H1 (cell line): ENCODE data around the gene MAPK14. TPM values are rescaled to one million over a fixed set of nuclear protein-coding genes. Genes with fewer than 3 reads are reported as not detected.

Experiments used
- CTCF ChIA-PET: fragments of 300-600 bp; sonication (Branson Sonifier 250); formaldehyde crosslinking; loops from one replicate; lab custom pipeline; 2021; ENCODE audit not compliant: partially characterized antibody; lab: Charles Lee
- POLR2A ChIA-PET: fragments of 300-600 bp; sonication (Branson Sonifier 250); formaldehyde crosslinking; loops from one replicate; lab custom pipeline; 2021; ENCODE audit warnings: inconsistent platforms; ENCODE audit not compliant: partially characterized antibody; lab: Charles Lee
- DNase-seq, 2 experiments: peaks; one replicate each; pipeline versions ENCODE4 v3.0.0 to v3.0.0-alpha.2; 2010 to 2022; ENCODE audit warnings: low spot score in 2 of 2, low read depth in 1 of 2, mixed read lengths in 1 of 2
- FAIRE-seq: peaks from 2 replicates; lab custom pipeline; 2011; peaks lifted over from hg19 to GRCh38; lab: Jason Lieb, UNC
- H2AFZ ChIP-seq: 2 replicates; pipeline ENCODE4 v1.8.1; 2012; ENCODE audit warnings: low read length, inconsistent platforms
- H2AK5ac ChIP-seq: 2 replicates; pipeline ENCODE4 v1.6.1; 2013; ENCODE audit warnings: low read depth, low read length
- H2BK120ac ChIP-seq: replicated peaks from 2 replicates; pipeline ENCODE3; 2013; ENCODE audit warnings: low read depth, low read length, inconsistent platforms
- H2BK12ac ChIP-seq: 2 replicates; pipeline ENCODE4 v1.6.1; 2013; ENCODE audit warnings: low read depth, low read length
- H2BK15ac ChIP-seq: 2 replicates; pipeline ENCODE4 v1.6.1; 2013; ENCODE audit warnings: low read length
- H2BK20ac ChIP-seq: 2 replicates; pipeline ENCODE4 v1.6.1; 2013; ENCODE audit warnings: low read length
- H2BK5ac ChIP-seq: 2 replicates; pipeline ENCODE4 v1.6.1; 2013; ENCODE audit warnings: low read depth, low read length
- H3K14ac ChIP-seq: 2 replicates; pipeline ENCODE4 v1.6.1; 2013; ENCODE audit warnings: inconsistent platforms; ENCODE audit not compliant: insufficient read length
- H3K18ac ChIP-seq: 2 replicates; pipeline ENCODE4 v1.6.1; 2013; ENCODE audit warnings: low read length; ENCODE audit errors: extremely low read depth
- H3K23ac ChIP-seq: 2 replicates; pipeline ENCODE4 v1.6.1; 2013; ENCODE audit warnings: inconsistent platforms; ENCODE audit not compliant: insufficient read length
- H3K23me2 ChIP-seq: 2 replicates; pipeline ENCODE4 v1.6.1; 2013; ENCODE audit warnings: low read depth, low read length
- H3K27ac ChIP-seq: 2 replicates; pipeline ENCODE4 v1.6.1; 2011; ENCODE audit warnings: low read depth, low read length, inconsistent platforms
- H3K27me3 ChIP-seq, 4 experiments: replicated peaks in 1 of 4; 1 replicate in 1 of 4; 2 replicates in 3 of 4; pipeline versions ENCODE4 v1.6.1 to v1.8.1; 2011 to 2013; ENCODE audit warnings: low read length in 3 of 4, mild to moderate bottlenecking in 3 of 4, inconsistent platforms in 2 of 4, mixed read lengths in 2 of 4, moderate library complexity in 1 of 4; ENCODE audit not compliant: control insufficient read depth in 3 of 4, insufficient read depth in 3 of 4; ENCODE audit errors: extremely low read depth in 1 of 4
- H3K36me3 ChIP-seq, 4 experiments: 2 replicates each; pipeline versions ENCODE4 v1.6.1 to v1.8.1; 2011 to 2013; ENCODE audit warnings: mild to moderate bottlenecking in 4 of 4, low read length in 3 of 4, moderate library complexity in 2 of 4, control low read depth in 1 of 4, inconsistent platforms in 1 of 4; ENCODE audit not compliant: insufficient read depth in 4 of 4, control insufficient read depth in 2 of 4
- H3K4ac ChIP-seq: replicated peaks from 2 replicates; pipeline ENCODE3; 2013; ENCODE audit warnings: low read length, low read depth, mixed read lengths, inconsistent platforms; ENCODE audit not compliant: insufficient read length
- H3K4me1 ChIP-seq, 4 experiments: replicated peaks in 1 of 4; 1 replicate in 1 of 4; 2 replicates in 3 of 4; pipeline versions ENCODE4 v1.6.1 to v1.8.1; 2011 to 2013; ENCODE audit warnings: low read length in 3 of 4, inconsistent platforms in 2 of 4, mixed read lengths in 1 of 4; ENCODE audit not compliant: insufficient read depth in 4 of 4, control insufficient read depth in 3 of 4
- H3K4me2 ChIP-seq, 2 experiments: 2 replicates each; pipeline versions ENCODE4 v1.6.1 to v1.8.1; 2011 to 2013; ENCODE audit warnings: low read depth in 2 of 2, low read length in 2 of 2, control low read depth in 1 of 2, inconsistent platforms in 1 of 2, mild to moderate bottlenecking in 1 of 2; ENCODE audit not compliant: insufficient read depth in 1 of 2
- H3K4me3 ChIP-seq, 4 experiments: fragments of 200-600, 300-600 bp in 1 of 4; sonication (generic), shearing (Covaris generic), sonication (Bioruptor Twin) in 1 of 4; 2 replicates each; pipeline versions ENCODE4 v1.5.1 to v1.8.1; 2011 to 2016; ENCODE audit warnings: low read length in 4 of 4, low read depth in 3 of 4, control low read depth in 2 of 4, inconsistent platforms in 2 of 4, mild to moderate bottlenecking in 2 of 4, mixed read lengths in 1 of 4, moderate library complexity in 1 of 4; ENCODE audit not compliant: insufficient read depth in 2 of 4; ENCODE audit errors: extremely low read depth in 1 of 4
- H3K56ac ChIP-seq: replicated peaks from 2 replicates; pipeline ENCODE3; 2013; ENCODE audit warnings: low read depth, mild to moderate bottlenecking, mixed read lengths, low read length, inconsistent platforms; ENCODE audit not compliant: insufficient read length
- H3K79me1 ChIP-seq: 2 replicates; pipeline ENCODE4 v1.6.1; 2013; ENCODE audit warnings: low read depth, low read length, control low read depth
- H3K79me2 ChIP-seq, 2 experiments: 2 replicates each; pipeline versions ENCODE4 v1.6.1 to v1.8.1; 2012 to 2013; ENCODE audit warnings: low read length in 2 of 2, mild to moderate bottlenecking in 2 of 2, inconsistent platforms in 1 of 2; ENCODE audit not compliant: insufficient read depth in 2 of 2, control insufficient read depth in 1 of 2
- H3K9ac ChIP-seq, 4 experiments: replicated peaks in 1 of 4; 1 replicate in 1 of 4; 2 replicates in 3 of 4; pipeline versions ENCODE4 v1.6.1 to v1.8.1; 2011 to 2013; ENCODE audit warnings: low read depth in 3 of 4, low read length in 3 of 4, control low read depth in 2 of 4, mild to moderate bottlenecking in 2 of 4, moderate library complexity in 2 of 4, inconsistent platforms in 1 of 4; ENCODE audit errors: extremely low read depth in 1 of 4
- H3K9me3 ChIP-seq, 2 experiments: 2 replicates each; pipeline versions ENCODE4 v1.6.1 to v1.8.1; 2012 to 2013; ENCODE audit warnings: mild to moderate bottlenecking in 2 of 2, moderate library complexity in 2 of 2, control low read depth in 1 of 2, inconsistent platforms in 1 of 2, low read depth in 1 of 2, low read length in 1 of 2, mixed read lengths in 1 of 2; ENCODE audit not compliant: insufficient read depth in 2 of 2
- H4K20me1 ChIP-seq, 2 experiments: replicated peaks in 1 of 2; 2 replicates each; pipeline versions ENCODE3 to v1.8.1; 2011 to 2013; ENCODE audit warnings: inconsistent platforms in 2 of 2, low read length in 2 of 2, mild to moderate bottlenecking in 1 of 2; ENCODE audit not compliant: insufficient read depth in 2 of 2, control insufficient read depth in 1 of 2
- H4K5ac ChIP-seq: 2 replicates; pipeline ENCODE4 v1.6.1; 2013; ENCODE audit warnings: low read length, low read depth, mixed read lengths, inconsistent platforms; ENCODE audit not compliant: insufficient read length
- H4K8ac ChIP-seq: 2 replicates; pipeline ENCODE4 v1.8.0; 2013; ENCODE audit warnings: mild to moderate bottlenecking, moderate library complexity, low read length, inconsistent platforms; ENCODE audit not compliant: insufficient read depth; ENCODE audit errors: extremely low read depth
- H4K91ac ChIP-seq: replicated peaks from 2 replicates; pipeline ENCODE3; 2013; ENCODE audit warnings: low read length, mixed read lengths, inconsistent platforms; ENCODE audit not compliant: insufficient read length
- CHD2 ChIP-seq: IDR thresholded peaks from 2 replicates; pipeline ENCODE4 v1.6.1; 2012; ENCODE audit warnings: low read length, improper control_type of control experiment
- CTBP2 ChIP-seq: IDR thresholded peaks from 2 replicates; pipeline ENCODE4 v1.7.0; 2011; ENCODE audit warnings: borderline replicate concordance, mild to moderate bottlenecking, moderate library complexity, mixed read lengths, low read length; ENCODE audit not compliant: insufficient read depth, insufficient read length
- FOSL1 ChIP-seq: IDR thresholded peaks from 2 replicates; pipeline ENCODE4 v1.6.1; 2011; ENCODE audit warnings: mild to moderate bottlenecking, low read depth, low read length, moderate library complexity; ENCODE audit not compliant: insufficient read depth
- GABPA ChIP-seq: IDR thresholded peaks from 2 replicates; pipeline ENCODE4 v1.6.1; 2011; ENCODE audit warnings: mild to moderate bottlenecking, low read length, moderate library complexity, borderline replicate concordance; ENCODE audit not compliant: insufficient read depth
- JUND ChIP-seq: IDR thresholded peaks from 2 replicates; pipeline ENCODE4 v1.6.1; 2011; ENCODE audit warnings: mild to moderate bottlenecking, improper control_type of control experiment, low read length
- NRF1 ChIP-seq: IDR thresholded peaks from 2 replicates; pipeline ENCODE4 v1.6.1; 2011; ENCODE audit warnings: mild to moderate bottlenecking, low read depth, low read length, improper control_type of control experiment
- POLR2AphosphoS5 ChIP-seq: IDR thresholded peaks from 2 replicates; pipeline ENCODE4 v1.6.1; 2011; ENCODE audit warnings: low read depth, low read length
- RBBP5 ChIP-seq: IDR thresholded peaks from 2 replicates; pipeline ENCODE4 v1.7.1; 2012; ENCODE audit warnings: low read depth, mild to moderate bottlenecking, inconsistent platforms, low read length, moderate library complexity, borderline replicate concordance
- RNF2 ChIP-seq: fragments of 200-900, 300-1000 bp; sonication (generic); IDR thresholded peaks from 2 replicates; pipeline ENCODE4 v1.7.1; 2016; ENCODE audit warnings: borderline replicate concordance, low read depth, mild to moderate bottlenecking, antibody characterized with exemption, low read length; ENCODE audit not compliant: poor library complexity, severe bottlenecking; ENCODE audit errors: missing control alignments
- TAF1 ChIP-seq: IDR thresholded peaks from 2 replicates; pipeline ENCODE4 v1.6.1; 2011; ENCODE audit warnings: mild to moderate bottlenecking, low read depth, low read length
- WGBS, 2 experiments: shearing (Covaris generic) in 1 of 2; methylation state at CpG; one replicate each; pipeline versions ENCODE4 v1.1.6 to v1.1.7; 2013 to 2015; ENCODE audit warnings: low lambda C conversion rate in 2 of 2, mixed read lengths in 2 of 2, inconsistent platforms in 1 of 2, low coverage in 1 of 2, missing lambda C conversion rate in 1 of 2; ENCODE audit not compliant: insufficient replicate concordance in 2 of 2, insufficient coverage in 1 of 2, insufficient read length in 1 of 2; ENCODE audit errors: extremely low coverage in 1 of 2, missing lambda C conversion rate in 1 of 2; 5-methylcytosine and 5-hydroxymethylcytosine counted together
- polyA plus RNA-seq, 7 experiments: library from polyadenylated mRNA; depleted of rRNA in 3 of 7; stranded (reverse) in 5 of 7; unstranded in 2 of 7; fragments of >200 nt in 5 of 7; fragments of 200-250 nt in 2 of 7; gene quantifications; 1 replicate in 5 of 7; 2 replicates in 1 of 7; 4 replicates in 1 of 7; pipeline versions ENCODE4 v1.2.1 to v1.2.3, GENCODE V29; 2011 to 2013; ENCODE audit warnings: missing spikeins in 2 of 7, mixed read lengths in 2 of 7
- total RNA-seq: library from RNA; stranded (reverse); fragmentation: NEBNext Ultra II Directional; extraction: Animal tissue kit (Norgen Biotek cat#: 25700); gene quantifications from 2 replicates; pipeline ENCODE4 v1.2.1, GENCODE V29; 2021

MAPK14 gene
- total and polyA plus RNA-seq, 2 of the 8 experiments (the other 6 are each of a cell fraction or from before 2014, with no cell fraction given): 18.1 to 39.3 TPM

GRCh38 chr6:35980991-35981645 lies 46.5 kb upstream of the MAPK14 start:
- DNase-seq: no peak
- H3K79me1 ChIP-seq: no peaks in the 10 kb centered on the region
- no peak overlapping the region for H3K18ac ChIP-seq
- H4K20me1 ChIP-seq: no peaks in the 10 kb centered on the region
- H4K5ac ChIP-seq: no peak overlapping the region
- H3K4ac ChIP-seq: no peak overlapping the region
- H2AK5ac ChIP-seq: no peak overlapping the region
- H3K36me3 ChIP-seq: no peaks in the 10 kb centered on the region
- no peaks in the 10 kb centered on the region for H3K23me2 ChIP-seq
- whole genome bisulfite sequencing, 2 experiments: 93% methylated on average over 6 of the region's 6 CpGs; no CpG with 5 or more reads in 1 of the 2 experiments
- H3K56ac ChIP-seq: no peak overlapping the region
- no peaks in the 10 kb centered on the region for H3K9me3 ChIP-seq
- H2BK15ac ChIP-seq: no peak overlapping the region
- no peak overlapping the region for H2BK120ac ChIP-seq
- no peak overlapping the region for H3K27ac ChIP-seq
- no peak overlapping the region for H2AFZ ChIP-seq
- CTCF ChIA-PET: interaction anchor here (1.3 kb wide), 1 partner anchor 35 kb away, joined by 3 read pairs; no protein-coding TSS in a partner anchor
- no peaks in the 10 kb centered on the region for H3K79me2 ChIP-seq
- TF ChIP-seq CTBP2 (no peak), TAF1 (no peak), GABPA (no peak), RNF2 (no peak), JUND (no peak), CHD2 (no peak), RBBP5 (no peak), FOSL1 (no peak), NRF1 (no peak), POLR2AphosphoS5 (no peak)
- no peaks in the 10 kb centered on the region for H3K27me3 ChIP-seq
- H3K23ac ChIP-seq: no peak overlapping the region
- no peak overlapping the region for H4K8ac ChIP-seq
- POLR2A ChIA-PET: interaction anchor here (0.6 kb wide), 1 partner anchor 125 kb away, joined by 3 read pairs; no protein-coding TSS in a partner anchor
- H2BK5ac ChIP-seq: no peak overlapping the region
- H3K9ac ChIP-seq: no peak overlapping the region
- H2BK20ac ChIP-seq: no peak overlapping the region
- H3K4me1 ChIP-seq: peaks cover 0 to 3% (median 3%) of the 10 kb centered on the region in 4 experiments; a peak in 3 of 7 replicates
- H3K4me2 ChIP-seq: no peak overlapping the region
- H3K14ac ChIP-seq: no peak overlapping the region
- H2BK12ac ChIP-seq: no peak overlapping the region
- no peak overlapping the region for H3K4me3 ChIP-seq
- H4K91ac ChIP-seq: no peak overlapping the region
- no peak for FAIRE-seq
